Panc1 (cell line): ENCODE data around the gene PPP1R16B. TPM values are rescaled to one million over a fixed set of nuclear protein-coding genes. Genes with fewer than 3 reads are reported as not detected.
A peak's percentile ranks its signal among the peaks of the same experiment; 100 is the strongest.

ENCODE experiments used
- ATAC-seq: fragments of 200-7000 bp; cut with Tn5 transposase; 2 replicates; pipeline ENCODE4 v1.9.1; 2020; ENCODE audit warnings: mild to moderate bottlenecking, moderate library complexity
- BruUV-seq: library from RNA; stranded (reverse); fragments of 400-500 nt; replicated peaks from 2 replicates; lab custom pipeline; 2021; lab: Mats Ljungman, UMichigan
- CTCF ChIA-PET: fragments of 300-600 bp; sonication (Branson Sonifier 250); formaldehyde crosslinking; loops from one replicate; lab custom pipeline; 2022; ENCODE audit warnings: antibody characterized with exemption; lab: Charles Lee
- POLR2A ChIA-PET: fragments of 300-600 bp; sonication (Branson Sonifier 250); formaldehyde crosslinking; loops from one replicate; lab custom pipeline; 2022; ENCODE audit warnings: antibody characterized with exemption; lab: Charles Lee
- DNase-seq: peaks from one replicate; pipeline ENCODE4 v3.0.0-alpha.2; 2010; ENCODE audit warnings: low read depth, low spot score
- H3K27ac ChIP-seq: 2 replicates; pipeline ENCODE4 v1.5.1; 2011; ENCODE audit warnings: mild to moderate bottlenecking, low read length, inconsistent platforms
- H3K27me3 ChIP-seq: fragments of 200-500 bp; sonication (Bioruptor generic); 2 replicates; pipeline ENCODE4 v1.6.0; 2014; ENCODE audit warnings: low read length, inconsistent platforms; ENCODE audit not compliant: control insufficient read depth, insufficient read depth
- H3K36me3 ChIP-seq: fragments of 200-500 bp; sonication (Bioruptor generic); 2 replicates; pipeline ENCODE4 v1.5.1; 2014; ENCODE audit warnings: inconsistent platforms, mild to moderate bottlenecking, low read length, moderate library complexity; ENCODE audit not compliant: control insufficient read depth, insufficient read depth
- H3K4me1 ChIP-seq: 2 replicates; pipeline ENCODE4 v1.5.1; 2011; ENCODE audit warnings: inconsistent platforms, mild to moderate bottlenecking, low read length, moderate library complexity; ENCODE audit not compliant: control insufficient read depth, insufficient read depth
- H3K4me3 ChIP-seq, 2 experiments: 2 replicates each; pipeline ENCODE4 v1.5.1; 2011 to 2012; ENCODE audit warnings: low read depth in 2 of 2, low read length in 2 of 2, mild to moderate bottlenecking in 2 of 2, inconsistent platforms in 1 of 2, moderate library complexity in 1 of 2
- H3K9me3 ChIP-seq: fragments of 200-500 bp; sonication (Bioruptor generic); 2 replicates; pipeline ENCODE4 v1.5.1; 2014; ENCODE audit warnings: low read depth, mild to moderate bottlenecking, inconsistent platforms, low read length, moderate library complexity; ENCODE audit not compliant: control insufficient read depth, insufficient read depth
- CTCF ChIP-seq: fragments of 450-650 bp; IDR thresholded peaks from 2 replicates; pipeline ENCODE4 v1.5.1; 2017; ENCODE audit warnings: mild to moderate bottlenecking
- POLR2AphosphoS5 ChIP-seq: IDR thresholded peaks from 2 replicates; pipeline ENCODE4 v1.6.1; 2012; ENCODE audit warnings: mild to moderate bottlenecking, low read depth, low read length, moderate library complexity
- REST ChIP-seq, 2 experiments: IDR thresholded peaks; 2 replicates each; pipeline ENCODE4 v1.6.1; 2011 to 2012; ENCODE audit warnings: low read depth in 2 of 2, control low read depth in 1 of 2, low read length in 1 of 2, mild to moderate bottlenecking in 1 of 2, moderate library complexity in 1 of 2; ENCODE audit not compliant: insufficient read depth in 1 of 2
- SIN3A ChIP-seq: IDR thresholded peaks from 2 replicates; pipeline ENCODE4 v1.6.1; 2012; ENCODE audit warnings: low read depth, mild to moderate bottlenecking, low read length, moderate library complexity, borderline replicate concordance; ENCODE audit not compliant: insufficient read depth
- TCF7L2 ChIP-seq: IDR thresholded peaks from 2 replicates; pipeline ENCODE4 v1.6.1; 2011; ENCODE audit warnings: mild to moderate bottlenecking, low read depth, low read length, inconsistent platforms
- in situ Hi-C: cut with HindIII; loops from 2 replicates; pipeline ENCODE4 v1.10.0; 2016; ENCODE audit warnings: low sequenced_read_pairs, low pct_unique_long_range_greater_than_20kb
- intact Hi-C: fragments of 100-400 bp; cut with micrococcal nuclease; formaldehyde crosslinking; loops from one replicate; pipeline ENCODE4 v1.10.0; 2022; ENCODE audit not compliant: unreplicated experiment
- total RNA-seq: library from RNA; stranded (reverse); gene quantifications from one replicate; pipeline ENCODE4 v1.2.1, GENCODE V29; 2021; ENCODE audit not compliant: unreplicated experiment

PPP1R16B gene
- total RNA-seq, 1 experiment from 2014 or later: 0.92 TPM

GRCh38 chr20:38880952-38881735, 75.6 kb downstream of the PPP1R16B start:
- Histone ChIP-seq H3K27ac (no peak overlapping the region), H3K27me3 (no peaks in the 10 kb centered on the region), H3K4me3 (no peak overlapping the region), H3K4me1 (no peaks in the 10 kb centered on the region), H3K9me3 (no peaks in the 10 kb centered on the region), H3K36me3 (no peaks in the 10 kb centered on the region)
- DNase-seq (no peak), ATAC-seq (peak; percentile 31; the same call in 1 of the 2 replicates)
- intact Hi-C loops: no loop called here
- CTCF ChIA-PET: no interaction called here
- in situ Hi-C loops: no loop called here
- BruUV-seq: no TSS peak
- POLR2A ChIA-PET: no interaction called here
- TF ChIP-seq CTCF (no peak), SIN3A (no peak), TCF7L2 (no peak), REST (IDR thresholded peaks at IDR 0.05; ENCODE audit: insufficient read depth in 1 of 2, low read depth in 2 of 2, low read length in 1 of 2) (no peak), POLR2AphosphoS5 (no peak)

- TF ChIP-seq SIN3A (no peak), REST (IDR thresholded peaks at IDR 0.05; ENCODE audit: insufficient read depth in 1 of 2, low read depth in 2 of 2, low read length in 1 of 2) (no peak), TCF7L2 (no peak), CTCF (no peak), POLR2AphosphoS5 (no peak)
- ChIA-PET CTCF (no interaction called here), POLR2A (no interaction called here)
- no peak for DNase-seq
- no peaks in the 10 kb centered on the region for H3K4me1 ChIP-seq
- in situ Hi-C loops: no loop called here
- no TSS peak for BruUV-seq
- no peak for ATAC-seq
- intact Hi-C loops: no loop called here
- H3K4me3 ChIP-seq: no peak overlapping the region
- H3K27ac ChIP-seq: no peak overlapping the region
- no peaks in the 10 kb centered on the region for H3K36me3 ChIP-seq
- H3K27me3 ChIP-seq: no peaks in the 10 kb centered on the region
- H3K9me3 ChIP-seq: no peaks in the 10 kb centered on the region
Measured at GRCh38 chr20:38881806-38882440, 76.4 kb downstream of the PPP1R16B start.
